Right lobe of liver (tissue), 4 donors: ENCODE results near the gene GPR18.
"Not testable (repeated sequence)": the region's sequence is repeated elsewhere in the genome, so short reads cannot be mapped to it uniquely, and the experiment has no call there.

Experiments
- CTCF ChIP-seq, 4 donors: fragments of 200-600 bp in 3 of 4; fragments of 450-650 bp in 1 of 4; IDR thresholded peaks; one replicate each; pipeline versions ENCODE4 v1.5.1 to v1.8.0; 2016 to 2022; ENCODE audit warnings: antibody characterized with exemption in 4 of 4, mild to moderate bottlenecking in 2 of 4
- POLR2A ChIP-seq: fragments of 450-650 bp; IDR thresholded peaks from one replicate; pipeline ENCODE4 v1.6.1; 2017; ENCODE audit warnings: antibody characterized with exemption, mild to moderate bottlenecking
- donor health status: DM: no; HTN: no; CAD: no.
- donor health status: DM: no; HTN: no; CAD: no.
- donor health status: DM: no; HTN: yes; CAD: no.

GRCh38 chr13:99249178-99249577 lies 9.0 kb downstream of the GPR18 start:
- TF ChIP-seq CTCF (IDR thresholded peaks at IDR 0.05); POLR2A: not testable (repeated sequence)
